Measurements from ENCODE around the gene ALCAM. TPM values are rescaled to one million over a fixed set of nuclear protein-coding genes. Genes with fewer than 3 reads are reported as not detected.

ALCAM gene
- polyA plus RNA-seq, 3 donors = 2.9 to 14.6 (median 3.6) TPM

DNA sequence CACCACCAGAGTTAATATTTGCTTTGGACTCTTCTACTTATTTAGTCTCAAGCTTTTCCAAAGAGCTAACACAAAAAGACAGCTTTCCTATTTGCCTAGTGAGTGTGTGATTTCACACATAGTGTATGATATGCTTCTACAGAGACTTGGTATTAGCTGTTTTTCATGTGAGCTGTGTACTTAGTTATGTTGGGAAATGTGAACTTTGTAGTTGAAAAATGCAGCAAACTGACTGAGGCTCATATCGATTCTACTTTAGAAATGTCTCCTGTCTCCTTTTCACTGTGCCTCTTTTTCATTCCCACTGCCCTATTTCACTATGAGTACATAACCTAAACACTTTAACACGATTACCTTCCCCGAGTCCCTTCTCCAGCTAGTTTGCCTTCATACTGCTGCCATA, 136.5 kb downstream of the ALCAM start:
- no peak overlapping the region for H3K27ac ChIP-seq (ENCODE audit: low read depth, low read length)
- 37 to 87% (median 82%) methylated on average over 3 of the region's 3 CpGs for WGBS, 3 donors

DNA sequence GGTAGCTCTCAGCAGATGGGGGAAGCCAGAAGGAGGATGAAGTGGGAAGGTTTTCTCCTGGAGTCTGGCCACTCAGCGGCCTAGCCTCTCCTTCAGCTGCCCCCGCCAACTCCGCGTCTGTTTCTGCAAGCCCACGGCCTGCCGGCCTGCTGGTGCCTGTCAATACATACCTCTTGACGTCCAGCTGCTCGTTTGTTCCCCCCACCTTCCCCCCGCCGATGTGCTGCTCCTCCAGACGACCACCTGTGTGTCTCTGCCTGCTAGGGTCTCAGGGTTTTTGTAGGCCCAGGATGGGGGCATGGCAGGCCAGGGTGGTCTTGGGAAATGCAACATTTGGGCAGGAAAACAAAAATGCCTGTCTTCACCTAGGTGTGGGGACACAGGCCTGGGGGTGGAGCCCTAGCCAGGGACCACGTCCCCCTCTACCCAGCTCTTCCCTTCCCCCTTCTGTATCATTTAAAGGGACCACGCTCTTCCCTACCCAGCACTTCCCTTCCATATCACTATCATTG, 137.8 kb downstream of the ALCAM start:
- WGBS, 3 donors = 83 to 91% (median 86%) methylated on average over 13 of the region's 13 CpGs
- H3K27ac ChIP-seq (ENCODE audit: low read depth, low read length) = no peak overlapping the region

DNA sequence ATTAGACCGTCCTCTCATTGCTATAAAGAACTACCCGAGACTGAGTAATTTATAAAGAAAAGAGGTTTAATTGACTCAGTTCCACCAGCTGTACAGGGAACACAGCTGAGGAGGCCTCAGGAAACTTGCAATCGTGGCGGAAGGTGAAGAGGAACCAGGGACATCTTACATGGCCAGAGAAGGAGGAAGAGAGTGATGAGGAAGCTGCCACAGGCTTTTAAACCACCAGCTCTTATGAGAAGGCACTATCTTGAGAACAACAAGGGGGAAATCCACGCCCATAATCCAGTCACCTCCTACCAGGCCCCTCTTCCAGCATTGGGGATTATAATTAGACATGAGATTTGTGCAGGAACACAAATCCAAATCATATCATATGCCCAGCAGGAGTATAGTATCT, 138.5 kb downstream of the ALCAM start:
- WGBS, 3 donors = 57 to 86% (median 65%) methylated on average over 5 of the region's 5 CpGs

DNA sequence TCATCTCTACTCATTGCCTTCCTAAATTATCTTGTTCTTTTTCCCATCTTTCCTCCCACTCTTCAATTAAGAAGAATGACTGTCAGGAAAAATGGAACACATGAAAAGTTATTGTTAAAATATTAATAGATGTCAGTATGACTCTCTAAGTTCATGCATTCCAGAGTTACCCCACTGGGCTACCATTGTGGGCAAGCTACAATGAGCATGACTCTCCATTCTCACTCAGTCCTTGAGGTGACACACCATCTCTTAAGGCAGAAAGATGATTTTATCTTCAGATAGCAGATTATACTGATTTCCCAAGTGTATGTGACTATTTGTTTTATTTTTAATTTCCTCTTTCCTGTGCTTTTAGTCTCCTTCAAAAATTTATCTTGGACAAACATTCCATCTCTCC, 144.3 kb downstream of the ALCAM start:
- H3K27ac ChIP-seq (ENCODE audit: low read depth, low read length) = no peak overlapping the region

More for the DNA sequence above, 138.5 kb downstream of the ALCAM start:
- H3K27ac ChIP-seq (ENCODE audit: low read depth, low read length) = no peak overlapping the region

DNA sequence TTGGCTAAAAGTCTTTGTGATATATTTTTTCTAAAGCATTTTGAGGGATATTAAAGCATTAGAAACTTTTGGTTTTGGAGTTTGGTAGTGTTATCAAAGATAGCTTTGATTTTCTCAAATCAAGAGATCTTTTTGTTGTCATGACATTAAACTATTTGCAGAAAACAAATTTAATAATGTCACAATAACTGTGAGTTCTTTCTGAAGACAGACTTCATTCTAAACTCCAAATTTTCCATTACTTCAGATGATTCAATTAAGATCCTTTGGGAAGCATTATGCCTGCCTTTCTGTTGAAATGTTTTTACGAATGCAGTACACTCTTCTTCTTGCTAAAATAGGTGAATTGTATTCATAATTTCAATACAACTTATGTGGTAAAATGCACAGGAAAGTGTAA, 145.4 kb downstream of the ALCAM start:
- 56 to 81% (median 69%) methylated on average over 1 of the region's 1 CpG for WGBS, 3 donors
- H3K27ac ChIP-seq (ENCODE audit: low read depth, low read length) = no peak overlapping the region

DNA sequence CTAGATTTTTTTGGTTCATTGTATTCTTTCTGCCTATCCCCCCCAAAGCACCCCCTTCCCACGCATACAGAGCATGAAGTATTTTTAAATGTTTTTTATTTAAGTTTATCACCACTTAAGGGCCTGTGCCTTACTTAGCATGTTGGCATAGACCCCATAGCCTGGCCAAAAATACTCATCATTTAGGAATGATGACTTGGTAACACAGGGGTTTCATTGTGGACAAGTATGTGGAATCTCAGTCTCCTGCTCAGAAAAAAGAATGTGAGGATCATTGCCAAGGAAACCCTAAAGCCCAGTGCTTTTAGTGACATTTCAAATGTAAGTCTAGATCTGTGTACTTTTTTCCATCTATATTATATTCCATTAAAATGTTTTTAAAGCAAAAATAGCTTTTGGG, 146.3 kb downstream of the ALCAM start:
- H3K27ac ChIP-seq (ENCODE audit: low read depth, low read length) = no peak overlapping the region
- WGBS, 3 donors = 94 to 97% (median 96%) methylated on average over 1 of the region's 1 CpG

DNA sequence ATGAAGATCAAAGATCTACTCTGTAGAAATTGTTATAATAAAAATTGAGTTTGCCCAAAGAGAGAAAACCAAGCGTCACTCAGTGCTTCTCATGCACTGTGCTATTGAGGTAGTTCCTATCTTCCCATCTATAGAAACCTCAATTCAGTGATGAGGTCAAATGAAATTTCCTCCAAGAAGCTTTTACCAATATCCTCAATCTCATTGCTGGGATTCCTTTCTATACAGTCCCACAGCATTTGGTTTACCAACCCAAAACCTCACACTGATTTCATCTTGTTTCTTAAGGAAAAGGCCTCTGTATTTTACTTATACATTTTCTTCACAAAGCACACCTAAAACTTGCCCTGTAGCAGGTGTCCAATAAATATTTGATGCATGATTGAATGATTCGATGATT, 147.2 kb downstream of the ALCAM start:
- no peak overlapping the region for H3K27ac ChIP-seq (ENCODE audit: low read depth, low read length)
- 93 to 97% (median 94%) methylated on average over 2 of the region's 2 CpGs for WGBS, 3 donors

DNA sequence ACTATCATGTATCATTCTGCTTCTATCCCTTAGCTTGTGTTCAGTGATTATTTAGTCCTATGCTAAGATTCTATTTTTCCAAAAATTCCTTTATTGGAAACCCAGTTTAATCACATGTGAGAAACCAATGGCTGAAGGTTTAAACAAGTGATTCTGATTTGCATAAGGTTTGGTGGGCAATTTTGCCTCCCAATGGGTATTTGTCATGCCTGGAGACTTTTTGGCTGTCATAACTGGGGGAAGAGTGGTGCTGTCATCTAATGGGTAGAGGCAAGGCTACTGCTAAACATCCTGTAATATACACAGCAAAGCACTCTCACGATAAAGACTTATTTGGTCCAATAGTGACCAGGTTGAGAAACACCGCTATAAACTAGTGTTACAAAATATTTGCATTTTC, 148.7 kb downstream of the ALCAM start:
- 92 to 96% (median 93%) methylated on average over 2 of the region's 2 CpGs for WGBS, 3 donors

DNA sequence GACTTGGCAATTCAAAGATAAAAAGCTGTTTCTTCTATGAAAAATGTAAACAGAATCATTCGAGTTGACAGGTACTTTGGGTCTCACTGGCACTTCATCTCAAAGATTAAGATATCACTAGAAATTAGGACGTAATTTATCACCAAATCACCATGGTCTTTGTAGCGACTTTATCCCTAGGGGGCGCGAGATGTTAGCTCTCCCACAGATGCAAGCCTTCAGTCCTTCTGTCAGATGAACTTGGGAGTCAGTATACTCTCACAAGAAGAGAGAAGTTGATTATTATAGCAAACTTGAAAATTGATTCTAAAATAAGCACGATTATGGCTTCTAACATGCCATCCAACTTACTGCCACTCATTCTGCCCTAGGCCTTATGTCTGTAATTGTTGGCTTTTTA, 150.3 kb downstream of the ALCAM start:
- H3K27ac ChIP-seq (ENCODE audit: low read depth, low read length) = no peak overlapping the region
- 55 to 83% (median 74%) methylated on average over 6 of the region's 6 CpGs for WGBS, 3 donors

More for the DNA sequence above, 148.7 kb downstream of the ALCAM start:
- H3K27ac ChIP-seq (ENCODE audit: low read depth, low read length) = no peak overlapping the region

DNA sequence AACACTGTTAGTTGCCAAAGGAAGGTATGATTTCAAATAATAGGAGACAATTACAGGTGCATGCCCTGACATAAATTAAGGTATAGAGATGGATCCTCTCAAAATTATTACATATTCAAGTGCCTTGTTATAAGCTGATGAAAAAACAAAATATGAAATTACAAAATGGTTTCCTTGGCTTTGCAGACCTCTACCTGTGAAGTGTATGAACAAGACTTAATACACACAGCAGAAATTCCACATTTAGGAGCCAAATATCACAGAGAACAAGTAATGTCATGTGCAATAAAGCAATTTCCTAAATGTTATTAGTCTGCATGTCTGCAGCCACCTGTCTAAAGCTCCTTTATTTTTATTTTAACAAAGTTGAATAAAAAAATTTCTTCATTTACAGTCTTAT, 151.5 kb downstream of the ALCAM start:
- no peak overlapping the region for H3K27ac ChIP-seq (ENCODE audit: low read depth, low read length)

DNA sequence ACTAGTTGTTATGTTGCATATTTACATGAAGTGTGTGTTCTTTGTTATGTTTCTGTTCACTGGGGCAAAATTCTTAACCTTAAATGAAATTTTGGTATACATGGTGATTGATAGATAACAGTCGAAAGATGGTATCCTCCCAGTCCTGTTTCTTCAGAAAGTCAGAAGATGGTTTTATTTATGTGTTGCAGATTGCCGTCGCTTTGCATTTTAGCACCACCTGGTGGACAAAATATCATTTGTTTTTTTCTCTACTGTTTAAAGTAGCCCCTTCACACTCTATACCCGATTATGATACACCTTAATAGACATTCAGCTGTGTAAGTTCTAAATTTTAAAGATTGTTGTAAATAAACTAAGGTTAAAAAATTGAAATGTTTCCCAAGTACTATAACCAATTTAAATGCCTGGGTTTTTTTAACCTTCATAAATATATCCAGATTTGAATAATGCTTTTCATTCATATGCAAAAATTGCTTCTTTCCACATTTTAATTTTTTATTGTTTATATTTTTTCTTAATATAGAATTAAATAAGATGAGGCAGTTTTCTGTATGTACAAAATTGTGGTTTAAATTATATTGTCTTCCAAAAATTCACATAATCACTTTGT, 152.2 kb downstream of the ALCAM start:
- H3K27ac ChIP-seq (ENCODE audit: low read depth, low read length) = no peak overlapping the region
- 3 to 4% (median 3%) methylated on average over 4 of the region's 4 CpGs for WGBS, 3 donors

DNA sequence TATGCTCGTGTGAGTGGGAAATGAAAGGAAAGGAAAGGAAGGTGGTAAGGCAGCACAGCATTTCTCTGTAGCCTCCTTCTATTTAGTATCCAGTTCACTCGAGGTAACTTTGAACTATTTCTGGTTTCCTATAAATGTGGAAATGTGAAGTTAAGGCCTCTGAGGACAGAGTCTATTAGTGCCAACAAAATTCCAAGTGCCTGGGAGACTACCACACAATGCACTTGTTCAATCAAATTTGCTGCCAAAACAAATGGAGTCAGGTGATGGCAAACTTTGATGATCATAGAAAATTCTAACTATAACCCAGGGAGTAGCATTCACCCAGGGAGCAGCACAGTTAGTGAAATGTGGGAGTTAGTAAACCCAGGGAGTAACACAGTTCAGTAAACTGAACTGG, 155.1 kb downstream of the ALCAM start:
- WGBS, 3 donors = 56 to 88% (median 75%) methylated on average over 2 of the region's 2 CpGs
- H3K27ac ChIP-seq (ENCODE audit: low read depth, low read length) = no peak overlapping the region

DNA sequence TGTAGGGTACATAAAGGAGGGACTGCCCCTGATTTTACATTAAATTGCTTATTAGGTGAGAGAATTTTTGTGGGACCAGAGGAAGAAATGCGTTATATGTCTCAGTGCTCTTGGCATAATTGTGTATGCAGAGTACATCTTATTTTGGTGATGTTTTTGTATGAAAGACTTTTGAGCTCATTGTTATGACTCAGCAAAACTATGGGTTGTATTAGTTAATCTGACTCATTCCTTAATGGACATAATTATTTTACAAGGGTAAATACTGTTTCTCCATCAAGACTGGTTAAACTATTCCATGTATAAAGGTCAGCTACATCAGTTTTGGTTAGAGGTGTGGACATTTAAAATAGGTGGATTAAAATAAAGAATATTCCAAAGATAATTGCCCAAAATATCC, 156.8 kb downstream of the ALCAM start:
- 95 to 99% (median 95%) methylated on average over 1 of the region's 1 CpG for WGBS, 3 donors

DNA sequence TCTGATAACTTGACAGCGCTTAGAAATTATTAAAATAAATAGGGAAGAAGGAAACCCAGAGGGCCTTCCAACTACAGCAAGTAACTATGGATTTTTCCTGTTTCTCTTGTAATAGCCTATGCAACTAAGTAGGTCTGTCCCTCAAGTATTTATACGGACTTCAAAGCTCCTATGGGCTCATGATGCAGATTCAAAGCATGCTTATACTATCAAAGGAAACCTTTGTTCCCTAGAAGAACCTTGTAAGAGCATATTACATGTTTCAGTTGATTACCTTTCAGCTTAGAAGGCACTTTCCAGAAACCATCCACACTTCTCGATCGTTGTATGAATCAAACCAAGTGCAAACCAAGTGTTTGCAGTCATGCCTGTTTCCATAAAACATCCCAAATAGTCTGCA, 158.8 kb downstream of the ALCAM start:
- no peak overlapping the region for H3K27ac ChIP-seq (ENCODE audit: low read depth, low read length)
- 73 to 84% (median 83%) methylated on average over 4 of the region's 4 CpGs for WGBS, 3 donors

More for the DNA sequence above, 156.8 kb downstream of the ALCAM start:
- no peak overlapping the region for H3K27ac ChIP-seq (ENCODE audit: low read depth, low read length)

DNA sequence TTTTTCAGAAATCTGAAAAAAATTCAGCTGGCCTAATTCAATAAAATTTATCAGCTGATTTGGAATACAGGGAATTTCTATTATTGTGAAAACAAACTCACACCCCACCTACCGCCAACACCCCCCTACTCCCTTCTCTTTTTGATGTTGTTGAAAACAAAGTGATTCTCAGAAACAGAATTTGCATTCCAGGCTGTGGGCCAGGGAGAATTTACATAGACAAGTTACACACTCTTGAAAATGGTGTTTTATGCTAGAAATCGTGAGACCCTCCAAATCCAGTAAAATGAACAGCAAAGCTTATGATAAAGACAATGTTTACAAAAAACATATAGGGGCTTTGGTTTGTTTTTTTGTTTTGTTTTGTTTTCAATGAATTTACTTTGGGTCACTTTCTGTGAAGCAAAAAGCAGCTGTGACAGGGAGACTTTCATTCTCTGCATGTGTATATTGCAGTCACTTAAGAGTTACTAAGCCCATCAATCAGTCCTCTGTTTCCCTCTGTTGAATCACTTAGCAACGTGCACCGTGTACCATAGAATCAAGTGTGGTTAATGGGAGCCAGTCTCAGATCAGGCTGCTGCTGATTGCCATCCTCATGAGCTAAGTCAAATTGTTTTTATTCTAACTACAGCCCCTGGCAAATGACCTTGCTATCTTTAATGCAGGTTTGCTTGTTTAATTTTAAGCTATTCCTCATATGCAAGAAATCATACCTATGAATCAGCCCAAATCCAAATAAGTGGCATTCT, 159.8 kb downstream of the ALCAM start:
- H3K27ac ChIP-seq (ENCODE audit: low read depth, low read length) = no peak overlapping the region
- 66 to 78% (median 76%) methylated on average over 4 of the region's 4 CpGs for whole genome bisulfite sequencing, 3 donors

DNA sequence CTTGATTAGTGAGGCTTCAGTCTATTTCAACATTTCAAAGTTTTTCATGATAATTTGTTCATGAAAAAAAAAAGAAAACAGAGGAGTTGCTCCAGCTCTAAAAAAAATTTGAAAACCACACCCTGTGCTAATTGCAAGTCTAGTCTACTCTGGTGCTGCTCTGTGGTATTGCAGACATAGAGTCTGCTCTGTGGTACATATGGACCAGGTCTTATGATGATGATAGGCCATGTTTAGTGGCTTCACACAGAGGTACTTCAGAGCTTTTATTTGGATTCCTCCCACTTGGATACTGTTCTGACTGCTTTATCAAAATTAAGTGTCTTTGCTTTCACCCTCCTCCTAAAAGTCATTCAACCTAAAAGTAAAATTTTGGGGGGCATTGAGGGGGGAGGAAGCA, 160.8 kb downstream of the ALCAM start:
- no peak overlapping the region for H3K27ac ChIP-seq (ENCODE audit: low read depth, low read length)

DNA sequence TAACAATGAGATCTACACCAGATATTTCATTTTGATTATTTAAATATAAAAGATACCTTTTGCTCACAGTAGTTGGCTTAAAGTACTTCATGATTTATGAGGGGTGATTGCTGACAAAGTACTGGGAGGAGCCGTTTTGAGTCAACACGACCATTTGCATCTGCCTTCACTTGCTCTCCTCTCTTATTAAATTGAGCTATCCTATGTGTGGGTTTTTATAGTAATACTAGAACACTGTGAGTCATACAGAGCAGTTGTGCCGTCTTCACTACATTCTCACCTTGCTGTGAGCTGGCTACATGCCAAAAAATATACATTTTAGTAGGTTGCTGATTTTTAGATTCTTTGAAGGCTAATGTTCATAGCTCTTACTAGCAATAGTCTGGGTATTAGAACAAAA, 161.2 kb downstream of the ALCAM start:
- 52 to 75% (median 71%) methylated on average over 3 of the region's 3 CpGs for WGBS, 3 donors
- H3K27ac ChIP-seq (ENCODE audit: low read depth, low read length) = no peak overlapping the region

DNA sequence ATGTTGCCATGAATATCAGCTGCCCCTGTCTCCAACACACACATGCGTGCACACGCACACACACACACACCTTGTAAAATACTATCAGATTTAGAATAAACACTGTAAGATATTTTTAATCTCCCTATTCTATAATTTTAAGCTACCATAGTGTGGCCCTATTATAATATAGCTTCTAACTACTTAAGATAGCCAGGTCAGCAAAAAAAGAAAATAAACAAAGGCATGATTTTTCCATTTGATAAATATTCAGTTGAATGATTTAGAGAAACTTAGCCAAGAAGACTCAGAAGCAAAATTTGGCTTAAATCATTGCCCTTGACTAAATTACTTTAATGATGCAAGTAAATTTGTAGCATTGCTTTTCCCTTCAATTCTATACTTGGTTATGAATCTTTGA, 162.2 kb downstream of the ALCAM start:
- WGBS, 3 donors = 92 to 97% (median 97%) methylated on average over 2 of the region's 2 CpGs
- H3K27ac ChIP-seq (ENCODE audit: low read depth, low read length) = no peak overlapping the region

DNA sequence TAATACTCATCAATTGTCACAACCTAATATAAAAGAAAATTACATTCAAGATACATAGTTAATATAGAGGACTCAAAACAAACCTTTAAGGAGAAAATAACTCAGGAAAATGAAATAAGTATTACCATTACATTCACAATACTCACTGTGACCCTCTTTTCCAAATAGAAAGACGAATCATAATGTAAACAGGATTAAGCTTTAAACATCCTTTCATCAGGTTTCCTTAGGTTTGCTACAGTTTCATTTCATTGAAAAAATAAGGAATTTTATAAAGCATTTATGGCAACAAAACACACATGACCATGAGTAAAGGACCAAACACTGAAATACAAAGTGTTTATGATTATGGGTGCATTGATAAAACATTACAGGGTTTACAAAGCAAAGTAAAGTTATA, 162.7 kb downstream of the ALCAM start:
- no peak overlapping the region for H3K27ac ChIP-seq (ENCODE audit: low read depth, low read length)
- WGBS, 3 donors = 87 to 95% (median 90%) methylated on average over 1 of the region's 1 CpG

DNA sequence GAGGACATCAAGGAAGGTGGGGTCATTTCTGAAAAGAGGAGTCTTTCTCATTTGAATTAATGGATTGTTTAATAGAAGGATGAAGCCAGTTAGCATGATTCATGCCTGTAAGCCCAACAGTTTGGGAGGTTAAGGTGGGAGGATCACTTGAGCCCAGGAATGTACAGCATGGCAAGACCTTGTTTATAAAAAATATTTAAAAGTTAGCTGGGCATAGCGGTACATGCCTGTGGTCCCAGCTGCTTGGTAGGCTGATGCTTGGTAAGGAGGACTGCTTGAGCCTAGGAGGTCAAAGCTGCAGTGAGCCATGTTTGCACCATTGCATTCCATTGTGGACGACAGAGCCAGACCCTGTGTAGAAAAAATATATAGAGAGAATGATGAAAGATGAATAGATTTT, 165.5 kb downstream of the ALCAM start:
- WGBS, 3 donors = 93 to 97% (median 94%) methylated on average over 2 of the region's 2 CpGs

More for the DNA sequence above, 165.5 kb downstream of the ALCAM start:
- no peak overlapping the region for H3K27ac ChIP-seq (ENCODE audit: low read depth, low read length)

Measured in adipose tissue (tissue), 3 donors.